A673 (cell line): ENCODE measurements around the gene HMGCLL1.

Experiments
- EZH2 ChIP-seq: fragments of 200-600 bp; sonication (generic); IDR thresholded peaks from 2 replicates; pipeline ENCODE4 v1.6.1; 2017; ENCODE audit warnings: borderline replicate concordance, low read depth, mild to moderate bottlenecking, mixed read lengths, antibody characterized with exemption, low read length; ENCODE audit not compliant: poor library complexity, severe bottlenecking
- TF ChIP-seq, protein P1 (sequence below): fragments of 300-800, 200-600 bp; sonication (generic); conservative IDR thresholded peaks from 2 replicates; pipeline ENCODE4 v1.5.1; 2017; ENCODE audit warnings: low read depth, mild to moderate bottlenecking, antibody characterized with exemption, low read length, moderate library complexity, mixed read lengths

DNA sequence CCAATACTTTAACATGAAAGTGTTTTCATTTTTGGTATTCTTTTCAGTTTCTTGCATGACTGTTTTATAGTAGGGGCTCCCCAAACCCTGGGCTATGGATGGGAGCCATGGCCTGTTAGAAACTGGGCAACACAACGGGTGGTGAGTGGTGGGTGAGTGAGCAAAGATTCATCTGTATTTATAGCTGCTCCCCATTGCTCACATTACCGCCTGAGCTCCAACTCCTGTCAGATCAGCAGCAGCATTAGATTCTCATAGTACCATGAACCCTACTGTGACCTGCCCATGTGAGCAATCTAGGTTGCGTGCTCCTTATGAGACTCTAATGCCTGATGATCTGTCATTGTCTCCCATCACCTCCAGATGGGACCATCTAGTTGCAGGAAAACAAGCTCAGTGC, 42.3 kb upstream of the HMGCLL1 start:
- TF ChIP-seq, protein P1, sequence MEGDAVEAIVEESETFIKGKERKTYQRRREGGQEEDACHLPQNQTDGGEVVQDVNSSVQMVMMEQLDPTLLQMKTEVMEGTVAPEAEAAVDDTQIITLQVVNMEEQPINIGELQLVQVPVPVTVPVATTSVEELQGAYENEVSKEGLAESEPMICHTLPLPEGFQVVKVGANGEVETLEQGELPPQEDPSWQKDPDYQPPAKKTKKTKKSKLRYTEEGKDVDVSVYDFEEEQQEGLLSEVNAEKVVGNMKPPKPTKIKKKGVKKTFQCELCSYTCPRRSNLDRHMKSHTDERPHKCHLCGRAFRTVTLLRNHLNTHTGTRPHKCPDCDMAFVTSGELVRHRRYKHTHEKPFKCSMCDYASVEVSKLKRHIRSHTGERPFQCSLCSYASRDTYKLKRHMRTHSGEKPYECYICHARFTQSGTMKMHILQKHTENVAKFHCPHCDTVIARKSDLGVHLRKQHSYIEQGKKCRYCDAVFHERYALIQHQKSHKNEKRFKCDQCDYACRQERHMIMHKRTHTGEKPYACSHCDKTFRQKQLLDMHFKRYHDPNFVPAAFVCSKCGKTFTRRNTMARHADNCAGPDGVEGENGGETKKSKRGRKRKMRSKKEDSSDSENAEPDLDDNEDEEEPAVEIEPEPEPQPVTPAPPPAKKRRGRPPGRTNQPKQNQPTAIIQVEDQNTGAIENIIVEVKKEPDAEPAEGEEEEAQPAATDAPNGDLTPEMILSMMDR: no peak
- TF ChIP-seq EZH2: no peak
